Measurements from ENCODE around the gene CD2AP. TPM values are rescaled to one million over a fixed set of nuclear protein-coding genes. Genes with fewer than 3 reads are reported as not detected.

The CD2AP gene
- total and polyA plus RNA-seq, 9 of the 15 experiments (the other 6 are each of a cell fraction or from before 2014, with no cell fraction given), result 9.4 to 69.7 (median 38.7) TPM

GRCh38 chr6:47534063-47534462, 56.5 kb downstream of the CD2AP start:
- H3K79me2 ChIP-seq (ENCODE audit: control insufficient read depth, insufficient read depth, low read length), result peaks cover 88% of the 10 kb centered on the region
- no peak for FAIRE-seq
- H3K27me3 ChIP-seq (ENCODE audit: control insufficient read depth in 2 of 2, insufficient read depth in 2 of 2, low read length in 2 of 2), result no peaks in the 10 kb centered on the region
- TF ChIP-seq TCF15 (CRISPR knock-in tag; IDR thresholded peaks at IDR 0.05) (no peak), RHOXF2B (CRISPR knock-in tag; conservative IDR thresholded peaks at IDR 0.05) (no peak), ILF3 (IDR thresholded peaks at IDR 0.05; ENCODE audit: borderline replicate concordance) (no peak), PHF8 (IDR thresholded peaks at IDR 0.05; ENCODE audit: borderline replicate concordance, low read length) (no peak), BRD9 (IDR thresholded peaks at IDR 0.05; ENCODE audit: low read depth, partially characterized antibody) (no peak), E2F4 (CRISPR knock-in tag; IDR thresholded peaks at IDR 0.05; ENCODE audit: low read depth) (no peak), ZNF583 (CRISPR knock-in tag; IDR thresholded peaks at IDR 0.05) (no peak), CHD7 (IDR thresholded peaks at IDR 0.05; ENCODE audit: low read depth, low read length) (no peak), C11orf30 (IDR thresholded peaks at IDR 0.05; ENCODE audit: low read depth) (no peak), ZNF764 (CRISPR knock-in tag; IDR thresholded peaks at IDR 0.05; ENCODE audit: low read depth) (no peak), ETV1 (tag; conservative IDR thresholded peaks at IDR 0.05; ENCODE audit: low read depth) (no peak)

More at GRCh38 chr6:47534063-47534462, 56.5 kb downstream of the CD2AP start:
- Histone ChIP-seq H4K20me1 (replicated peaks; ENCODE audit: control insufficient read depth, insufficient read depth, low read length) (no peaks in the 10 kb centered on the region), H3K4me2 (ENCODE audit: insufficient read depth, low read length) (no peak overlapping the region), H3K9ac (ENCODE audit: insufficient read depth in 1 of 2, low read depth in 2 of 2, low read length in 2 of 2) (no peak overlapping the region), H3K9me3 (replicated peaks; ENCODE audit: control insufficient read depth, insufficient read depth, low read depth, low read length) (no peaks in the 10 kb centered on the region), H3K27ac (ENCODE audit: extremely low read depth, low read depth, low read length) (peak overlapping the region; percentile 20; the same call in 2 of the 3 replicates), H3K4me1 (replicated peaks in 1 of 2; ENCODE audit: control insufficient read depth in 2 of 2, insufficient read depth in 2 of 2, low read length in 2 of 2) (peaks cover 0 to 12% of the 10 kb centered on the region in 2 experiments; a peak in 3 of 5 replicates), H2AFZ (ENCODE audit: low read depth, low read length) (no peak overlapping the region), H3K4me3 (no peak overlapping the region), H3K9me1 (ENCODE audit: control insufficient read depth, insufficient read depth, low read length) (no peaks in the 10 kb centered on the region), H3K36me3 (ENCODE audit: control insufficient read depth, insufficient read depth, low read length) (peaks cover 53% of the 10 kb centered on the region)
- intact Hi-C loops (cut with micrococcal nuclease) (no loop called here), in situ Hi-C loops (cut with MboI) (no loop called here)
- CTCF ChIA-PET (ENCODE audit: low intra/inter-chr PET ratio), result no interaction called here
- DNase-seq (ENCODE audit: extremely low read depth in 1 of 4, low spot score in 3 of 4) (no peak), ATAC-seq (peak; percentile 31; the same call in 2 of the 3 replicates)
- no TSS peak for BruUV-seq (replicated peaks)
- POLR2A ChIA-PET, result interaction anchor here (1.7 kb wide), 1 partner anchor 17 kb away, joined by 4 read pairs; no protein-coding TSS in a partner anchor
